Parathyroid adenoma (tissue), 2 donors: ENCODE results near the gene GNG12.

Experiments used
- H2AFZ ChIP-seq: fragments of 300-600 bp; sonication (generic); one replicate; pipeline ENCODE4 v1.7.0; 2017; ENCODE audit warnings: antibody characterized with exemption, mild to moderate bottlenecking
- H3K27ac ChIP-seq: fragments of 300-600 bp; sonication (generic); one replicate; pipeline ENCODE4 v1.7.0; 2017
- H3K27me3 ChIP-seq: fragments of 300-600 bp; sonication (generic); one replicate; pipeline ENCODE4 v1.7.0; 2017; ENCODE audit warnings: low read length; ENCODE audit not compliant: control insufficient read depth, insufficient read depth
- H3K36me3 ChIP-seq: fragments of 300-600 bp; sonication (generic); one replicate; pipeline ENCODE4 v1.7.0; 2017; ENCODE audit warnings: low read length; ENCODE audit not compliant: control insufficient read depth, insufficient read depth
- H3K4me1 ChIP-seq: fragments of 300-600 bp; sonication (generic); one replicate; pipeline ENCODE4 v1.7.0; 2017; ENCODE audit warnings: control low read depth
- H3K4me2 ChIP-seq: fragments of 300-600 bp; sonication (generic); one replicate; pipeline ENCODE4 v1.7.0; 2017; ENCODE audit warnings: low read length
- H3K4me3 ChIP-seq: fragments of 300-600 bp; sonication (generic); one replicate; pipeline ENCODE4 v1.7.0; 2017; ENCODE audit warnings: low read depth, low read length
- H3K79me2 ChIP-seq: fragments of 300-600 bp; sonication (generic); one replicate; pipeline ENCODE4 v1.7.0; 2017; ENCODE audit warnings: control low read depth
- H3K9ac ChIP-seq: fragments of 300-600 bp; sonication (generic); one replicate; pipeline ENCODE4 v1.7.0; 2017; ENCODE audit warnings: mild to moderate bottlenecking
- H3K9me3 ChIP-seq: fragments of 300-600 bp; sonication (generic); one replicate; pipeline ENCODE4 v1.7.0; 2017; ENCODE audit warnings: low read length; ENCODE audit not compliant: control insufficient read depth
- CTCF ChIP-seq: fragments of 300-600 bp; sonication (generic); IDR thresholded peaks from one replicate; pipeline ENCODE4 v1.7.0; 2017; ENCODE audit warnings: antibody characterized with exemption, mild to moderate bottlenecking
- donor health status: primary hyperparathyroidism.

Gene GNG12

GRCh38 chr1:67677930-67678329, 155.3 kb downstream of the GNG12 start:
- no peaks in the 10 kb centered on the region for H3K79me2 ChIP-seq
- no peaks in the 10 kb centered on the region for H3K36me3 ChIP-seq
- no peak for TF ChIP-seq CTCF
- no peaks in the 10 kb centered on the region for H3K9me3 ChIP-seq
- H3K4me3 ChIP-seq: no peak overlapping the region
- no peaks in the 10 kb centered on the region for H3K27me3 ChIP-seq
- no peak overlapping the region for H3K9ac ChIP-seq
- H3K4me1 ChIP-seq: peaks cover 4% of the 10 kb centered on the region
- H2AFZ ChIP-seq: no peak overlapping the region
- H3K27ac ChIP-seq: no peak overlapping the region
- H3K4me2 ChIP-seq: no peak overlapping the region

DNA sequence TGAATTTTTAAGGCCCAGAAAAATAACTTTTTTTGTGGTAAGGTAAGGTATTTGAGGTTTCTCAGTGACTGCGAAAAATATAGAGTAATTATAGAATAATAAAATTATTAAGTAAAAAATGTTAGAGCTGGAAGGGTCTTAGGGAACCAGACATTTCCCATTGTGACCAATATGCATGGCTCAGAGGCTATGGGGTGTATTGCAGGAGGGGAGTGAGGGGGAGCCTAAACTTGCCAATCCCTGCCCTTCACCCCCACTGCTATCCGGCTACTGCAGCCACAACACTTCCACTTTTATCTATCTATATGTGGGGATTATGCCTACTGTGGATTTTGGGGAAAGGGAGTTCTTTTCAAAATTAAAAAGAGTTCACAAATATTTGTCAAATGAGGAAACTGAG, 155.9 kb downstream of the GNG12 start:
- H3K79me2 ChIP-seq: no peaks in the 10 kb centered on the region

GRCh38 chr1:67676946-67677345, 156.3 kb downstream of the GNG12 start:
- Histone ChIP-seq H3K36me3 (no peaks in the 10 kb centered on the region), H3K4me2 (no peak overlapping the region), H3K9ac (no peak overlapping the region), H3K4me1 (peaks cover 4% of the 10 kb centered on the region), H3K79me2 (no peaks in the 10 kb centered on the region), H2AFZ (no peak overlapping the region), H3K4me3 (no peak overlapping the region), H3K9me3 (no peaks in the 10 kb centered on the region), H3K27me3 (no peaks in the 10 kb centered on the region), H3K27ac (no peak overlapping the region)
- TF ChIP-seq CTCF: no peak

More for the DNA sequence above, 155.9 kb downstream of the GNG12 start:
- no peak overlapping the region for H3K4me2 ChIP-seq
- no peak overlapping the region for H2AFZ ChIP-seq
- H3K9ac ChIP-seq: no peak overlapping the region
- H3K4me1 ChIP-seq: peaks cover 4% of the 10 kb centered on the region
- no peak overlapping the region for H3K4me3 ChIP-seq
- no peak for TF ChIP-seq CTCF
- H3K9me3 ChIP-seq: no peaks in the 10 kb centered on the region
- no peaks in the 10 kb centered on the region for H3K36me3 ChIP-seq
- no peak overlapping the region for H3K27ac ChIP-seq
- H3K27me3 ChIP-seq: no peaks in the 10 kb centered on the region

DNA sequence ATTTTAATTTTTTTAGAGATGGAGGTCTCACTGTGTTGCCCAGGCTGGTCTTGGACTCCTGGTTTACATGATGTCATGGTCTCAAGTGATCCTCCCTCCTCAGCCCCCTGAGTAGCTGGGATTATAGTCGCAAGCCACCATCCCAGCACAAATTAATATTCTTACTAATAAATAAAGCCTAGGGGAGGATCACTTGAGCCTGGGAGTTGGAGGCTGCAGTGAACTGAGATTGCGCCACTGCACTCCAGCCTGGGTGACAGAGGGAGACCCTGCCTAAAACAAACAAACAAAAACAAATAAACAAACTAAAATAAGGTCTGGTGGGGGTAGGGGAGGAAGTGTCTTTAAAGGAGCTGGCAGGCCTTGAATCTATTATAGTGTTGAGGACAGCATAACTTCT, 157.0 kb downstream of the GNG12 start:
- Histone ChIP-seq H3K4me2 (no peak overlapping the region), H3K27me3 (no peaks in the 10 kb centered on the region), H2AFZ (no peak overlapping the region), H3K4me1 (peaks cover 4% of the 10 kb centered on the region), H3K4me3 (no peak overlapping the region), H3K9me3 (no peaks in the 10 kb centered on the region), H3K36me3 (no peaks in the 10 kb centered on the region), H3K79me2 (no peaks in the 10 kb centered on the region), H3K27ac (no peak overlapping the region), H3K9ac (no peak overlapping the region)
- TF ChIP-seq CTCF: no peak

GRCh38 chr1:67675800-67676199, 157.5 kb downstream of the GNG12 start:
- H3K4me2 ChIP-seq: no peak overlapping the region
- no peaks in the 10 kb centered on the region for H3K9me3 ChIP-seq
- TF ChIP-seq CTCF: no peak
- no peak overlapping the region for H3K4me3 ChIP-seq
- H3K36me3 ChIP-seq: no peaks in the 10 kb centered on the region
- H3K79me2 ChIP-seq: no peaks in the 10 kb centered on the region
- no peak overlapping the region for H3K27ac ChIP-seq
- H3K4me1 ChIP-seq: peaks cover 4% of the 10 kb centered on the region
- no peak overlapping the region for H2AFZ ChIP-seq
- H3K9ac ChIP-seq: no peak overlapping the region
- no peaks in the 10 kb centered on the region for H3K27me3 ChIP-seq
